HG03575 (cell line): ENCODE measurements around the gene TRIM38.
"Not testable (repeated sequence)": the region's sequence is repeated elsewhere in the genome, so short reads cannot be mapped to it uniquely, and the experiment has no call there.

Source experiments
- ATAC-seq: cut with Tn5 transposase; IDR thresholded peaks from one replicate; pipeline ENCODE4 v1.9.1; 2021; ENCODE audit not compliant: unreplicated experiment, insufficient number of reproducible peaks, low FRiP score; ENCODE audit errors: extremely low read depth

TRIM38 gene

DNA sequence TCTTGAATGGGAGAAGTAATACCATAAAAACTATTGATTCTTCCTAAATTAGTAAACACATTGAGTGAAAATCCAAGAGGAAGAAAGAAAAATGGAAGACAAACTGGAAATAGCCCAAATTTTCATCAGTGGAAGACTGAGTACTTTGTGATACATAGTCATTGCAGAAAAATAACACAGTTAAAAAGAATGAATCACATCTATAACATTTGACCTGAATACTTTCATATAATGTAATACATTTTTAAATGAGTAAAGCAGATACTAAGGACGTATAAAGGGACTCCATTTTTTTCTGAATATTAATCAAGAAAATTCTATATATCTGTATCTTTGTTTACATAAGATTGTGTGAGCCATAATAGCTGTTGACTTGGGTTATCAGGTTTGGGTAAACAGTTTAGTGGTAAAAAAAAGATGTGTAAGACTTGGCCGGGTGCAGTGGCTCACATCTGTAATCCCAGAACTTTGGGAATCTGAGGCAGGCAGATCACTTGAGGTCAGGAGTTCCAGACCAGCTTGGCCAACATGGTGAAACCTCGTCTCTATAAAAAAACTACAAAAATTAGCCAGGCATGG is 27.8 kb upstream of the TRIM38 start:
- no peak for ATAC-seq

DNA sequence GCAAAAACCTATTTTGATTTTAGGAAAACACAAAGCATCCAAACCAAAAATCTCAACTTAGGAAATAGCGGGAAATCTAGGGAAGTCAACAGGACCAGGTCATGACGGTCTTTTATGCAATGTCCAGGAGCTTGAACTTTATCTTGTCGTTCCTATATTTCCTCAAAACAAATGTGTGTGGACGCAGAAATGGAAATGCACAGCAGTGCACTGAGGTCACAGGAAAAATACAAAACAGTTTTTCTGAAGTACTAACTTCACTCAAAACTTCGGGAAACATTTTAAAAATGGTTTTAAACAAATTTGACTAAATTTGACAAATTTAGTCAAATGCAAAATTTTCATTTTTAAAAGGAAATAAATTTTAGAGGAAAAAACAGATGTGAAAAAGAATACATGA is 26.6 kb upstream of the TRIM38 start:
- ATAC-seq: no peak

DNA sequence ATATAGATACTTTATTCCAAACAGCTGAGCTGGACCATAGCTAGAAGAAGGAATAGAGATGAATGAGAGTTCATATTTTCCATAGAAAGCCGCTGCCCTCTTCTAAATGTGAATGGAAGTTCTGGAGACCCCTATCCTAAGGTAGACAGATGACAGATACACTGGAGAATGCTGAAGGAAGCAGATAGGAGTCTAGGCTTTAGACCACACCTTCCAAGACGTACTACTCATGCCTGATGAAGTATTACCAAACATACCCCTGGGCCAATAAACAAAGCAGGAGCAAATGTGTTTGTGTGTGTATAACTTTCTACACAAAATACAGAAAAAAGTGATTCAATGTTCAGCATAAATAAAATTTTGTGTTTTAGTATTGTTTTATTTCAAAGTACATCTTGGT is 23.0 kb upstream of the TRIM38 start:
- no peak for ATAC-seq

DNA sequence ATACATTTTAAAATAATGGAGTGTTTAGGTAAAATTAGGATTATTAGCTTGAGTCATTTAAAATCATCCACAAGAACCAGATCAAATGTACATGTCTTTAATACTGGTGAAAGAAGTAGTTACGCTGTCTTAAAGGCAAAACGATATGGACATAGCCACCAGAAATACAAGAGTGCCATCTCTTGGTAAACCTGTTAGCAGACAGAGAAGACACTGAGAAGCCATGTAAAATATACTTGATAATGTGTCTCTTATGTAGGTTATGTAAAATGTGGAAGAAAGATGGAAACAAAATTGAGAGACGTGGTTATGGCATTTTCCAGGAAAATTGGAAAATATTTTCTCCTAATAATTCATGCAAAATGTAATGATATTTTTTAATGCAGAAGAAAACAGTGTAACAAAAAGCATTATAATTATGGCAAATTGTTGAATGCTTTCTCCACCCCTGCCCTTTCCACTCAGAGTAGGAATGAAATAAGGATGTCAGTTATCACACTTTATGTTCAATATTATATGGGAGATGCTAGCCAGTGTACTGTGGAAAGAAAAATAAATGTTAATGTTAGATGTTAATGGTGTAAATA is 19.9 kb upstream of the TRIM38 start:
- no peak for ATAC-seq

DNA sequence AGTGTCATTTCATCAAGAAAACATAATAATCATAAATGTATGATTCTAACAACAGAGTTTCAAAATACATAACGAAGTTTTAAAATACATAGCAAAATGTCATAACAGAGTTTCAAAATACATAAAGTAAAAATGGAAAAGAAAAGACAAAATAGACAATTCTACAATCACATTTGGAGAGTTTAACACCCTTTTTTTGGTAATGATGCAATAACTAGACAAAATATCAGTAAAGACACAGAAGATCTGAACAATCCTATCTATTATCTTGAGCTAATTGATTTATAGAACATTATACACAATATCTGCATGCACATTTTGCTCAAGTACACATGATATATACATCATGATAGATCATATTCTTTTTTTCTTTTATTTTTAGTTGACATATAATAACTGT is 18.7 kb upstream of the TRIM38 start:
- no peak for ATAC-seq

DNA sequence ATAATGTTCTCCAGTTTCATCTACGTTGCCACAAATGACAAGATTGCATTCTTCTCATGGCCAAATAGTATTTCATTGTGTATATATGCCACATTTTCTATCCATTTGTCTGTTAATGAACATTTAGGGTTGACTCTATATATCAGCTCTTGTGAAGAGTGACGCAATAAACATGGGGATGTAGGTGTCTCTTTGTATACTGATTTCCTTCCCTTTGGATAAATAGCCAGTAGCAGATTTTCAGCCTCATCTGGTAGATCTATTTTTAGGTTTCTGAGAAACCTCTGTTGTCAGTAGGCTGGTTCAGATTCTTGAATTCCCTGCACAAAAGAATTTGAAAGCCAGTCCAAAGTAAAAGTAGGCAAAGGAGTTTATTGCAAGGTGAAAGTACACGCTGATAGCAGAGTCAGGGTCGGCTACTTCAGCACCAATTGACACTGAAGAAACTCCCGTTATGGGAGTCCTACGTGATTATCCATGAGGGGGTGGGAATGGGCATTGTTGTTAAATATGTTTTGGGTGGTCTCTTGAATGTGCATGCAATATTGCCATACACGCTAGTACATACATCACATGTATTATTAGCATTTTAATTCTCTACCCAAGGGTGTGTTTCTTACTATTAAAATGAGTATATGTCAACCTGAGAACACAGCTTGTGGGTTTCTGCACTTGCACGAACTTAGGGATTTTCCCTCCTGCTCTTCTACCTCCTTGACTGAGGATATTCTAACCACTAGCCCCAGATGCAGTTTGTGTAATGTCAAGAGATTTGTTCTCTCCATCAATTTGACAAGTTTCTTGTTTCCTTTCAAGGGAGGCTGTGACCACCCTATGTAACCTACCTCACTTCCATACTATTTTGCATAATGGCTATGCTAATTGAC is 17.7 kb upstream of the TRIM38 start:
- peak; percentile 73 for ATAC-seq

DNA sequence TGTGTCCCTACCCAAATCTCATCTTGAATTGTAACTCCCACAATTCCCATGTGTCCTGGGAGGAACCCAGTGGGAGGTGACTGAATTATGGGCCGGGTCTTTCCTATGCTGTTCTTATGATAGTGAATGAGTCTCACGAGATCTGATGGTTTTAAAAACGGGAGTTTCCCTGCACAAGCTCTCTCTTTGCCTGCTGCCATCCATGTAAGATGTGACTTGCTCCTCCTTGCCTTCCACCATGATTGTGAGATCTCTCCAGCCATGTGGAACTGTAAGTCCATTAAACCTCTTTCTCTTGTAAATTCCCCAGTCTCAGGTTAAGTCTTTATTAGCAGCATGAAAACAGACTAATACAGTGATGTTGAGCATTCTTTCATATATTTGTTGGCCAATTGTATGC is 16.9 kb upstream of the TRIM38 start:
- not testable (repeated sequence) for ATAC-seq

DNA sequence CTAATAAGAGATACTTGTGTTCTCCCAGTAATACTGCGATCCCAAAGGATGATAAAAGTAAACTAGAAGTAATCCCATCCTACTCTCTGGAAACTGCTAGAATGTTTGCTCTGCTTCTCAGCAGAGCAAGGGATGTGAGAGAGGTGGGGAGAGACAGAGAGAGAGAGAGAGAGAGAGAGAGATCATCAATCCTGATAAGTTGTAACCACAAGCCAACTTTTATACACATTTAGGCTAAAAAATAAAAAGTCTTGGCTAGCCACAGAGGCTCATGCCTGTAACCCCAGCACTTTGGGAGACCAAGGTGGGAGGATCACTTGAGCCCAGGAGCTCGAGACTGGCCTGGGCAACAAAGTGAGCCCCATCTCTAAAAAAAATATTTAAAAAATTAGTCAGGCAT is 16.0 kb upstream of the TRIM38 start:
- no peak for ATAC-seq

DNA sequence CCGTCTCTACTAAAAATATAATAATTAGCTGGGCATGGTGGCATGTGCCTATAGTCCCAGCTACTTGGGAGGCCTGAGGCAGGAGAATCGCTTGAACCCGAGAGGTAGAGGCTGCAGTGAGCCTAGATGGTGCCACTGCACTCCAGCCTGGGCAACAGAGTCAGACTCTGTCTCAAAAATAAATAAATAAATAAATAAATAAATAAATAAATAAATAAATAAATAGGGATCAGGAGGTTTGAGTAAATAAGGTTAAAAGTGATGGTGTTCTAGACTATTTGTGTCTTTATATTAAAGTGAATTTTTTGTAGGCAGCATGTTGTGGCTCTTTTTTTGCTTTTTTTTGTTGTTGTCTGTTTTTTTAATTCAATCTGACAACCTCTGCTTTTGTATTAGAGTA is 15.1 kb upstream of the TRIM38 start:
- not testable (repeated sequence) for ATAC-seq

DNA sequence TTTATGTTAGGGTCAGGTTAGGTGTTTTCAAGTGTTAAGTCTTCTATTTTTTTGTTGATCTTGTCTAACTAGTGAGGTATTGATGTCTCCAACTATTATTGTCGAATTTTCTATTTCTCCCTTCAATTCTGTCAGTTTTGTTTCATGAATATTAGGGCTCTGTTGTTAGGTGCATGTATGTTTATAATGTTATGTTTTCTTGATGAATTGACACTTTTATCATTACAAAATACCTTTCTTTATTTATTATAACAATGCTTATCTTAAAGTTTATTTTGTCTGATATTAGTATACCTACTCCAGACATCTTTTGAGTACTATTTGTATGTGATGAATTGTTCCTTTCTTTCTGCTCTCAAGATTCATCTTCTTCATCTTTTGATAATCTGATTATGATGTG is 12.9 kb upstream of the TRIM38 start:
- no peak for ATAC-seq

DNA sequence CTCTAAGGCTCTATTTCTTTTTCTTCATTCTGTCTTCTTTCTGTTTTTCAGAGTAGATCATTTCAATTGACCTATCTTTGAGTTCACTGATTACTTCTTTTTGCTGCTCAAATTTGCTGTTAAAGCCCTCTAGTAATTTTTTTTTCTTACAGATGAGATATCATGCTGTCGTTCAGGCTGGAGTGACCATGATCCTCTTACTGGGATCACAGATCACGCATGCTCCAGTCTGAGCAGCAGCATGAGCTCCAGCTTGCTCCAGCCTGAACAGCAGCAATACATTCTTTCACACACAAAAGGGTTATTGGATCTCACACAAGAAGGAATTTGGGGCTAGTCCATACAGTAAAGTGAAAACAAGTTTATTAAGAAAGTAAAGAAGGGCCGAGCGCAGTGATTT is 12.3 kb upstream of the TRIM38 start:
- ATAC-seq: no peak

DNA sequence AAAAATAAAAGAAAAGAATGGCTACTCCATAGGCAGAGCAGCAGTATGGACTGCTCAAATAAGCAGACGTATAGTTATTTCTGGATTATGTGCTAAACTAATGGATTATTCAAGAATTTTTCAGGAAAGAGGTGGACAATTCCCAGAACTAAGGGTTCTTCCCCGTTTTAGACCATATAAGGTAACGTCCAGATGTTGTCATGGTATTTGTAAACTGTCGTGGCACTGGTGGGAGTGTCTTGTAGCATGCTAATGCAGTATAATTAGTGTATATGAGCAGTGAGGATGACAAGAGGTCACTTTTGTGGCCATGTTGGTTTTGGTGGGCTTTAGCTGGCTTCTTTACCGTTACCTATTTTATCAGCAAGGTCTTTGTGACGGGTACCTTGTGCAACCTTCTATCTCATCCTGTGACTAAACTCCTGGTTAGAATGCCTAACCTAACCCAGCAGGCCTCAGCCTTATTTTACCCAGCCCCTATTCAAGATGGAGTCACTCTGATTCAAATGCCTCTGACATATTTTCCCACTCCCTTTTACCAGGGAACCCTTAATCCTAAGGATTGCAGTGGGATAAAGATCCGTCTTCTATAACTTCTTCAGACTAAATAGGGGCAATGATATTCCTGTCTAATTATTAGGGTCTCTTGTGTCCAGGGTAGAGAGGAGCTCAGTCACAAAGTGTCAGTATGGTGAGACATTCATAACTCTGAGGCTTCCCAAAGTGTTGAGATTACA is 11.1 kb upstream of the TRIM38 start:
- ATAC-seq: no peak

DNA sequence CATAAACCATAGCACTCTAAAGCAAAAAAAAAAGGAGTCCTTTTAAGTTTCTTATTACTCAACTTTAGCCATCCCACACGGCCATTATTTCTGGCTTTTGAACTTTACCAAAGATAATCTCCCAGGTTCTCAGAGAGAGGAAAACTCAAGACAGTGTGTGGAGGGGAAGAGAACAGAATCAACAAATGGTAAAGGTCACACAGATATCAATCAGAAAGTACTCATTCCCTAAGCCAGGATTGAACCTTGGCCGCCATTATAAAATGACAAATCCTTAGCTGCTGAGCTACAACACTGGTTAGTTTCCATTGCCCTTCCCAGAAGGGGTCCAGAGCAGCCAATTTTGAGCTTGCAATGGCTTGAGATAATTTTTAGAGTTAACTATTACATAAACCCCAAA is 10.1 kb upstream of the TRIM38 start:
- no peak for ATAC-seq

DNA sequence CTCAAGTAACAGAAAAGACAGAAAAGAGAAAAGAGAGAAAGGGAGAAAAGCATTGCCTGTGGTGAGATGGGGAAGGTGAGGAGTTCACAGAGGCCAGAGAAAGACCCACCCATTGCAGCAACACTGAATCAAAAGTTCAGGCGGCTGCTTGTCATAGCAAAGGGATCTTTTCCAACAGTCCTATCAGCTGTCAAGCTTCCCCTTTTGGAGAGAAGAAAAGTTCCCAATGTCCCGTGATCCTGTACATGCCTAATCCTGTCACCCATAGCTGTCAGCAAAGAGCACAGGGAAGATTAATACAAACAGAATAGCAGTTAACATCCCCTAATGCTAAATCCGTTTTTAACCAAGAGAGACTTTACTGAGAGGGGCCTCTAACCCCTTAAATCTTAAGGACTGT is 8.9 kb upstream of the TRIM38 start:
- ATAC-seq: no peak

DNA sequence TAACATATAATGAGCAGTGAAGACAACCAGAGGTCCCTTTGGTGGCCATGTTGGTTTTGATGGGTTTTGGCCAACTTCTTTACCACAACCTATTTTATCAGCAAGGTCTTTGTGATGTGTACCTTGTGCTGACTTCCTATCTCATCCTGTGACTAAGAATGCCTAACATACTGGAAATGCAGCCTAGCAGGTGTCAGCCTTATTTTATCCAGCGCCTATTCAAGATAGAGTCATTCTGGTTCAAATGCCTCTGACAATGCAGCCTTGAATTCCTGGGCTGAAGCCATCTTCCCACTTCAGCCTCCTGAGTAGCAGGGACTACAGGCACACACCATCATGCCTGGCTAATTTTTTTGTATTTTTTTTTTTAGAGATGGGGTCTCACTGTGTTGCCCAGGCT is 7.8 kb upstream of the TRIM38 start:
- no peak for ATAC-seq

DNA sequence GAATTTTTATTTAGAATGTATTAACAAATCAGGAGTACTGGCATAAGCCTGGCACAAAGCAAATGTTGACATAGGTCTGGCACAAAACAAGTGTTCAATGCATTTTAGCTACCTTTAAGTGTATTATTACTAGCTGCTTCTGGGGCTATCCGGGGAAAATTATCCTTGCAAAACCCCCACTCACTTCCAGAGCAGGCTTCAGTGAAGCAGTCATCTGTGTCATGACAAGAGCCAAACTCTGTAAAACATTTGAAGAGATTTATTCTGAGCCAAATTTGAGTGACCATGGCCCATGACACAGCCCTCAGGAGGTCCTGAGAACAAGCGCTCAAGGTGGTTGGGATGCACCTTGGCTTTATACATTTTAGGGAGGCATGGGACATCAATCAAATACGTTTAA is 6.4 kb upstream of the TRIM38 start:
- ATAC-seq: no peak

DNA sequence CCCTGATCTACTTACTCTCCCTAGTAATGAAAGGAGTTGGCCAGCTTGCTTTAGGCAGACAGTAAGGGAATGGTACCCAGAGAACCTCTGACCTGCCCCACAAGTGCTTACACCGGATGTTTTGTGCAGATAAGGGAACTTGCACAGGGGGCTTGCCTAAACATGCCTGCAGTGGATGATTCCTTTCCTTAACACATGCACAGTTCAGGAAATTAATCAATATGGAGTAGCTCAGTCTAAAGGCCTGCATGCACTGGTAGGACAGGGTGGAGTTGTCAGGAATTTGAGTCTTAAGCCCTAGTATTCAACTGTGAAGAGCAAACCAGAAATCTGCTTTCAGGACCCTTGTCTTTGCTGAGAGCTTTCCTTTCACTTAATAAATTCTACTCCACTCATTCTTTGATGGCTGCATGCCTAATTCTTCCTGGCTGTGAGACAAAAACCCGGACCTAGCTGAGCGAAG is 3.9 kb upstream of the TRIM38 start:
- no peak for ATAC-seq

DNA sequence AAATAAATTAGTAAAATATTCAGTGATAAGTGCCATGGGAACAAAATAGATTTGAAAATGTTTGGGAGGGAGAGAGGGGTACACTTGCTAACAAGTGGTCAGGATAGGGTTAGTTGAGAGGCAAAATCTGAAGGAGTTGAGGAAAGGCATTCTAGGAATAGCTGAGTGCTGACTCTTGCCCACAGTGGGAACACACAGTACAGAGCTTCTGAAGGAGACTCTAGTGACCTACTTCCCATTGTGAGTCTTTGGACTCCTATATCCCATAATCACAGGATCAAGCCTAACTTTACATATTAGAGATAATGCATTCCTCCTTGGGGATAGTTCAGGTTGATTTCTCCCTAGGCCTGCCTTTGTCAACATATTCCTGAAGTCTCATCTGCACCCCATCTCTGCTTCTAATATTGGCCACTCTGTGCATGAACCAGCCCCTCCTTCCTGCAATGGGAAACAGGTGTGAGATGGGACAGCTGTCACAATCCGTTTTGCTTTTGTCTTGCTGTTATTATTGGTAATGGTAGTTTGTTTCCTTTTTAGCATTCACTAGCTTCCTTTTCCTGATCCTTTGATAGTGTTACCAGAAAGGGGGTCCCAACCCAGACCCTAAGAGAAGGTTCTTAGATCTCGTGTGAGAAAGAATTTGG is 2.6 kb upstream of the TRIM38 start:
- no peak for ATAC-seq

DNA sequence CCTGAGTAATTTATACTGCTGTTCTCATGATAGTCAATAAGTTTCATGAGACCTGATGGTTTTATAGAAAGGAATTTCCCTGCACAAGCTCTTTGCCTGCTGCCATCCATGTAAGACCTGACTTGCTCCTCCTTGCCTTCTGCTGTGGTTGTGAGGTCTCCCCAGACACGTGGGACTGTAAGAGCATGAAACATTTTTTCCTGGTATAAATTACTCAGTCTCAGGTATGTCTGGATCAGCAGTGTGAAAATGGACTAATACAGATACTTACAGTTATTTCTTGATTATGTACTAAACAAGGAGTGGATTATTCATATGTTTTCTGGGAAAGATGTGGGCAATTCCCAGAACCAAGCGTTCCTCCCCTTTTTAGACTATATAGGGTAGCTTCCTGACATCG is 1.9 kb upstream of the TRIM38 start:
- no peak for ATAC-seq
